Measurements from ENCODE around the gene NDUFB7.
A peak's percentile ranks its signal among the peaks of the same experiment; 100 is the strongest.

The NDUFB7 gene

GRCh38 chr19:14519860-14520407 lies 51.9 kb downstream of the NDUFB7 start:
- no peak for DNase-seq

GRCh38 chr19:14519245-14519859 lies 52.5 kb downstream of the NDUFB7 start:
- no peak for DNase-seq

- DNase-seq, result peak; percentile 61
These were observed 53.9 kb downstream of the NDUFB7 start, which contains the start of gene DNAJB1 for GRCh38 chr19:14517840-14518505. Gene DNAJB1 (minus strand): TSS chr19:14518397. CDS start chr19:14518349, 48 bp downstream.

GRCh38 chr19:14517446-14517839 lies 54.4 kb downstream of the NDUFB7 start:
- DNase-seq, result no peak

- DNase-seq, result no peak
These were observed 55.0 kb downstream of the NDUFB7 start for GRCh38 chr19:14516746-14517438.
